HepG2 (cell line): Measurements from ENCODE around the gene TMED9. TPM values are rescaled to one million over a fixed set of nuclear protein-coding genes. Genes with fewer than 3 reads are reported as not detected.

Experiments
- ARHGAP35 ChIP-seq: sonication (generic); formaldehyde crosslinking; IDR thresholded peaks from 2 replicates; pipeline ENCODE4 v1.9.0; 2022; ENCODE audit warnings: mild to moderate bottlenecking, inconsistent platforms, moderate library complexity, missing genetic modification reagents, borderline replicate concordance
- ATF7 ChIP-seq, 2 experiments: fragments of 450-650 bp in 1 of 2; sonication (generic) in 1 of 2; formaldehyde crosslinking in 1 of 2; IDR thresholded peaks; 2 replicates each; pipeline versions ENCODE4 v1.4.0 to v1.6.1; 2016 to 2020; ENCODE audit warnings: antibody characterized with exemption in 1 of 2, mild to moderate bottlenecking in 1 of 2, missing genetic modification reagents in 1 of 2
- GATAD2A ChIP-seq: IDR thresholded peaks from 2 replicates; pipeline ENCODE4 v1.6.1; 2016
- HDAC2 ChIP-seq: sonication (generic); formaldehyde crosslinking; IDR thresholded peaks from 2 replicates; pipeline ENCODE4 v1.4.0; 2020; ENCODE audit warnings: missing genetic modification reagents
- JARID2 ChIP-seq: sonication (generic); formaldehyde crosslinking; IDR thresholded peaks from 2 replicates; pipeline ENCODE4 v1.8.1; 2023; ENCODE audit warnings: missing genetic modification reagents, inconsistent platforms; ENCODE audit not compliant: insufficient replicate concordance
- MLX ChIP-seq: IDR thresholded peaks from 2 replicates; pipeline ENCODE4 v1.6.1; 2016
- NRL ChIP-seq: sonication (generic); formaldehyde crosslinking; IDR thresholded peaks from 2 replicates; pipeline ENCODE4 v1.5.0; 2020; ENCODE audit warnings: missing genetic modification reagents, mild to moderate bottlenecking, moderate library complexity, borderline replicate concordance
- PLSCR1 ChIP-seq: sonication (generic); formaldehyde crosslinking; IDR thresholded peaks from 2 replicates; pipeline ENCODE4 v1.5.0; 2020; ENCODE audit warnings: missing genetic modification reagents, mild to moderate bottlenecking, borderline replicate concordance
- SIX1 ChIP-seq: sonication (generic); formaldehyde crosslinking; IDR thresholded peaks from 2 replicates; pipeline ENCODE4 v1.4.0; 2020; ENCODE audit warnings: missing genetic modification reagents, borderline replicate concordance
- ZBED4 ChIP-seq: sonication (generic); formaldehyde crosslinking; IDR thresholded peaks from 2 replicates; pipeline ENCODE4 v1.4.0; 2020; ENCODE audit warnings: missing genetic modification reagents, borderline replicate concordance
- ZFX ChIP-seq: sonication (generic); formaldehyde crosslinking; IDR thresholded peaks from 2 replicates; pipeline ENCODE4 v1.4.0; 2020; ENCODE audit warnings: mild to moderate bottlenecking, low read depth, missing genetic modification reagents, moderate library complexity
- ZIK1 ChIP-seq: sonication (generic); formaldehyde crosslinking; IDR thresholded peaks from 2 replicates; pipeline ENCODE4 v1.5.0; 2020; ENCODE audit warnings: mild to moderate bottlenecking, low read depth, missing genetic modification reagents, borderline replicate concordance
- ZKSCAN5 ChIP-seq: sonication (generic); formaldehyde crosslinking; IDR thresholded peaks from 2 replicates; pipeline ENCODE4 v1.5.1; 2020; ENCODE audit warnings: mild to moderate bottlenecking, missing genetic modification reagents
- ZNF230 ChIP-seq: sonication (generic); formaldehyde crosslinking; IDR thresholded peaks from 2 replicates; pipeline ENCODE4 v1.4.0; 2020; ENCODE audit warnings: mild to moderate bottlenecking, missing genetic modification reagents
- ZNF280B ChIP-seq: sonication (generic); formaldehyde crosslinking; IDR thresholded peaks from 2 replicates; pipeline ENCODE4 v1.5.0; 2020; ENCODE audit warnings: missing genetic modification reagents, mild to moderate bottlenecking, borderline replicate concordance
- ZNF280D ChIP-seq: sonication (generic); formaldehyde crosslinking; IDR thresholded peaks from 2 replicates; pipeline ENCODE4 v1.5.1; 2020; ENCODE audit warnings: mild to moderate bottlenecking, missing genetic modification reagents
- ZNF740 ChIP-seq: sonication (generic); formaldehyde crosslinking; IDR thresholded peaks from 2 replicates; pipeline ENCODE4 v1.4.0; 2020; ENCODE audit warnings: missing genetic modification reagents
- ZSCAN30 ChIP-seq: sonication (generic); formaldehyde crosslinking; IDR thresholded peaks from 2 replicates; pipeline ENCODE4 v1.5.0; 2020; ENCODE audit warnings: mild to moderate bottlenecking, missing genetic modification reagents
- polyA plus RNA-seq, 8 experiments: library from polyadenylated mRNA; depleted of rRNA in 3 of 8; stranded (reverse) in 7 of 8; unstranded in 1 of 8; fragments of >200 nt; fragmentation: Illumina TruSeq in 4 of 8; extraction: Trizol in 4 of 8; gene quantifications; 2 replicates each; pipeline versions ENCODE4 v1.2.1 to v1.2.3, GENCODE V29; 2011 to 2016; ENCODE audit warnings: low read depth in 4 of 8, missing spikeins in 1 of 8, mixed read lengths in 1 of 8; ENCODE audit not compliant: insufficient read depth in 1 of 8
- total RNA-seq, 5 experiments: library from RNA; depleted of rRNA; stranded (reverse); fragments of >200 nt; fragmentation: Illumina TruSeq; extraction: Trizol; gene quantifications; 2 replicates each; pipeline ENCODE4 v1.2.3, GENCODE V29; 2016; ENCODE audit warnings: low read depth in 1 of 5

TMED9 gene
- total and polyA plus RNA-seq, 2 of the 13 experiments (the other 11 are each of a cell fraction or from before 2014, with no cell fraction given): 161 to 350 TPM

- no peak for TF ChIP-seq ZKSCAN5
- TF ChIP-seq ZNF280B: no peak
- TF ChIP-seq SIX1 (CRISPR knock-in tag): no peak
- no peak for TF ChIP-seq ARHGAP35 (CRISPR knock-in tag)
- no peak for TF ChIP-seq MLX (CRISPR knock-in tag)
- no peak for TF ChIP-seq PLSCR1
- TF ChIP-seq ZIK1 (CRISPR knock-in tag): no peak
- TF ChIP-seq ZNF230 (CRISPR knock-in tag): no peak
- TF ChIP-seq NRL (CRISPR knock-in tag): no peak
- TF ChIP-seq HDAC2 (CRISPR knock-in tag): no peak
- no peak for TF ChIP-seq ZBED4 (CRISPR knock-in tag)
- 0 out of 2 replicates have a peak, but pooled peaks have one; percentile 51 for TF ChIP-seq GATAD2A (CRISPR knock-in tag)
- TF ChIP-seq ZNF740: no peak
- 0 out of 2 replicates have a peak, but pooled peaks have one; percentile 12 for TF ChIP-seq ATF7 (IDR thresholded peaks at IDR 0.05)
- no peak for TF ChIP-seq ATF7 (CRISPR knock-in tag; IDR thresholded peaks at IDR 0.05)
- TF ChIP-seq ZNF280D: no peak
- no peak for TF ChIP-seq ZSCAN30
- TF ChIP-seq JARID2 (CRISPR knock-in tag): no peak
- TF ChIP-seq ZFX (CRISPR knock-in tag): no peak
Observed at GRCh38 chr5:177545487-177546257, 46.3 kb upstream of the TMED9 start (continued).
